Right kidney (tissue), 1 donor: Measurements from ENCODE around the gene CDKN1A.
"Not testable (repeated sequence)": the region's sequence is repeated elsewhere in the genome, so short reads cannot be mapped to it uniquely, and the experiment has no call there.

Source experiments
- DNase-seq: peaks from one replicate; pipeline ENCODE4 v3.0.0-alpha.2; 2016

The CDKN1A gene

GRCh38 chr6:36720251-36721141 lies 42.0 kb downstream of the CDKN1A start:
- DNase-seq: no peak

- DNase-seq: no peak
Measured at GRCh38 chr6:36721369-36722140, 43.0 kb downstream of the CDKN1A start.

GRCh38 chr6:36722365-36722764 lies 43.9 kb downstream of the CDKN1A start:
- no peak for DNase-seq

- DNase-seq: no peak
Measured at GRCh38 chr6:36722879-36723278, 44.4 kb downstream of the CDKN1A start.

- DNase-seq: not testable (repeated sequence)
Measured at GRCh38 chr6:36723992-36724391, 45.5 kb downstream of the CDKN1A start.

GRCh38 chr6:36724514-36725390 lies 46.2 kb downstream of the CDKN1A start:
- DNase-seq: no peak

GRCh38 chr6:36725581-36725980 lies 47.1 kb downstream of the CDKN1A start:
- DNase-seq: no peak

GRCh38 chr6:36727505-36728021 lies 49.0 kb downstream of the CDKN1A start:
- DNase-seq: no peak

GRCh38 chr6:36728289-36729160 lies 50.0 kb downstream of the CDKN1A start:
- DNase-seq: no peak

- no peak for DNase-seq
Measured at GRCh38 chr6:36729161-36729524, 50.6 kb downstream of the CDKN1A start.

GRCh38 chr6:36730424-36731380 lies 52.2 kb downstream of the CDKN1A start:
- DNase-seq: no peak

- DNase-seq: no peak
Measured at GRCh38 chr6:36731622-36732310, 53.3 kb downstream of the CDKN1A start.

GRCh38 chr6:36733300-36733699 lies 54.8 kb downstream of the CDKN1A start:
- DNase-seq: no peak

- DNase-seq: no peak
Measured at GRCh38 chr6:36734486-36735060, 56.1 kb downstream of the CDKN1A start.

- DNase-seq: peak; percentile 42
Measured at GRCh38 chr6:36735110-36736071, 56.9 kb downstream of the CDKN1A start.
